Suprapubic skin (tissue), 4 donors: ENCODE measurements around the gene IQGAP3.

Experiments used
- EP300 ChIP-seq: sonication (generic); formaldehyde crosslinking; IDR thresholded peaks from one replicate; pipeline ENCODE4 v1.6.1; 2017; ENCODE audit warnings: antibody characterized with exemption
- POLR2A ChIP-seq, 2 donors: fragments of 450-650 bp; IDR thresholded peaks; one replicate each; pipeline ENCODE4 v1.6.1; 2017; ENCODE audit warnings: antibody characterized with exemption in 2 of 2, mild to moderate bottlenecking in 2 of 2, moderate library complexity in 2 of 2
- POLR2AphosphoS5 ChIP-seq, 3 donors: sonication (generic); formaldehyde crosslinking; IDR thresholded peaks; one replicate each; pipeline ENCODE4 v1.6.1; 2017; ENCODE audit warnings: antibody characterized with exemption in 3 of 3
- TF ChIP-seq, protein P1 (sequence below), 2 donors: fragments of 200-600 bp in 1 of 2; fragments of 450-650 bp in 1 of 2; sonication (generic) in 1 of 2; IDR thresholded peaks; one replicate each; pipeline ENCODE4 v1.5.1; 2016 to 2019; ENCODE audit warnings: antibody characterized with exemption in 2 of 2, mild to moderate bottlenecking in 1 of 2, moderate library complexity in 1 of 2

- no peak for TF ChIP-seq POLR2AphosphoS5 (IDR thresholded peaks at IDR 0.05)
- no peak for TF ChIP-seq POLR2A (IDR thresholded peaks at IDR 0.05)
- TF ChIP-seq, protein P1, sequence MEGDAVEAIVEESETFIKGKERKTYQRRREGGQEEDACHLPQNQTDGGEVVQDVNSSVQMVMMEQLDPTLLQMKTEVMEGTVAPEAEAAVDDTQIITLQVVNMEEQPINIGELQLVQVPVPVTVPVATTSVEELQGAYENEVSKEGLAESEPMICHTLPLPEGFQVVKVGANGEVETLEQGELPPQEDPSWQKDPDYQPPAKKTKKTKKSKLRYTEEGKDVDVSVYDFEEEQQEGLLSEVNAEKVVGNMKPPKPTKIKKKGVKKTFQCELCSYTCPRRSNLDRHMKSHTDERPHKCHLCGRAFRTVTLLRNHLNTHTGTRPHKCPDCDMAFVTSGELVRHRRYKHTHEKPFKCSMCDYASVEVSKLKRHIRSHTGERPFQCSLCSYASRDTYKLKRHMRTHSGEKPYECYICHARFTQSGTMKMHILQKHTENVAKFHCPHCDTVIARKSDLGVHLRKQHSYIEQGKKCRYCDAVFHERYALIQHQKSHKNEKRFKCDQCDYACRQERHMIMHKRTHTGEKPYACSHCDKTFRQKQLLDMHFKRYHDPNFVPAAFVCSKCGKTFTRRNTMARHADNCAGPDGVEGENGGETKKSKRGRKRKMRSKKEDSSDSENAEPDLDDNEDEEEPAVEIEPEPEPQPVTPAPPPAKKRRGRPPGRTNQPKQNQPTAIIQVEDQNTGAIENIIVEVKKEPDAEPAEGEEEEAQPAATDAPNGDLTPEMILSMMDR (IDR thresholded peaks at IDR 0.05), result no peak
- no peak for TF ChIP-seq EP300
These were observed 93.0 kb downstream of the IQGAP3 start for GRCh38 chr1:156479093-156480015.
